Stimulated activated CD4-positive, alpha-beta T cell treated with anti-CD3 and anti-CD28 coated beads, TNF-alpha, amount 100 ng/mL, for 48 hours (primary cell): ENCODE data around the gene PPP4R4.
"Not testable (repeated sequence)": the region's sequence is repeated elsewhere in the genome, so short reads cannot be mapped to it uniquely, and the experiment has no call there.

Source experiments
- DNase-seq, 3 donors: peaks; one replicate each; pipeline ENCODE4 v3.0.0-alpha.2; 2020; ENCODE audit warnings: low read depth in 3 of 3

PPP4R4 gene

DNA sequence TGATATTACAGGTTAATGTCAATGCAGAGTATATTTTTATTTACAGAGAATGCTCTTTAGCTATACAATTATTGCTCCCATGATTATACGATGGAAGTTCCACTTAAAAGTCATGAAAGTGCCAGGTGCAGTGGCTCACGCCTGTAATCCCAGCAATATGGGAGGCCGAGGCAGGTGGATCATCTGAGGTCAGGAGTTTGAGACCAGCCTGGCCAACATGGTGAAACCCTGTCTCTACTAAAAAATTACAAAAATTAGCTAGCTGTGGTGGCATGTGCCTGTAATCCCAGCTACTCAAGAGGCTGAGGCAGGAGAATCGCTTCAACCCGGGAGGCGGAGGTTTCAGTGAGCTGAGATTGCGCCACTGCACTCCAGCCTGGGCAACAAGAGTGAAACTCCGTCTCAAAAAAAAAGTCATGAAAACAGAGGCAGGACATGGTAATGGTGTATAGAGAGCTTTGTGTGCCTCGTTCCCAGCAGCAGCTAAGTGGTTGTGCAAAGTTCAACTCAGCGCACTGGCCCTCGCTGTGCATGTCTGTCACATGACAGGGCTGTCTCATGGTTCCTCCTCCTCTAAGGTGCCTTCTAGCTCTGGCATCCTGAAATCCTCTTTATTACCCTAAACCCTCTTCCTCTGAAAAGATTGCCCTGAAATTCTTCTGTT is 102.9 kb downstream of the PPP4R4 start:
- DNase-seq = not testable (repeated sequence)

DNA sequence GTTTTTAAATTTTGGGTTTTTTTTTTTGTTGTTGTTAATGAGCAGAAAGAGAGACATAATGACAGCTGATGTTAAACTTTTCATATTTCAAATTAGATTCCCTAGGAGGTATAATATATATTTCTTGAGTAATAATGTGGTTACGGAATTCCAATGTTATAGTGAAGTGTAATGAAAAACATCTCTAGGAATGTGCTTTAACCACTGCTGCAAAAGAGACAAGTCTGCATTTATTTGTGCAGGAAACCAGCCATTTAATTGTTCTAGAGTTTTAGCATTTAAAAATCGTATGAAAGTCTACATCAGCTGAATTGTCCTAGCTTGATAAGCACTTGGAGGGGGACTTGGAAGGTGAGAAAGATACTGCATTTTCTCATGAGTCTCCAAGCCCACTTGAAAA is 104.6 kb downstream of the PPP4R4 start:
- DNase-seq = no peak

DNA sequence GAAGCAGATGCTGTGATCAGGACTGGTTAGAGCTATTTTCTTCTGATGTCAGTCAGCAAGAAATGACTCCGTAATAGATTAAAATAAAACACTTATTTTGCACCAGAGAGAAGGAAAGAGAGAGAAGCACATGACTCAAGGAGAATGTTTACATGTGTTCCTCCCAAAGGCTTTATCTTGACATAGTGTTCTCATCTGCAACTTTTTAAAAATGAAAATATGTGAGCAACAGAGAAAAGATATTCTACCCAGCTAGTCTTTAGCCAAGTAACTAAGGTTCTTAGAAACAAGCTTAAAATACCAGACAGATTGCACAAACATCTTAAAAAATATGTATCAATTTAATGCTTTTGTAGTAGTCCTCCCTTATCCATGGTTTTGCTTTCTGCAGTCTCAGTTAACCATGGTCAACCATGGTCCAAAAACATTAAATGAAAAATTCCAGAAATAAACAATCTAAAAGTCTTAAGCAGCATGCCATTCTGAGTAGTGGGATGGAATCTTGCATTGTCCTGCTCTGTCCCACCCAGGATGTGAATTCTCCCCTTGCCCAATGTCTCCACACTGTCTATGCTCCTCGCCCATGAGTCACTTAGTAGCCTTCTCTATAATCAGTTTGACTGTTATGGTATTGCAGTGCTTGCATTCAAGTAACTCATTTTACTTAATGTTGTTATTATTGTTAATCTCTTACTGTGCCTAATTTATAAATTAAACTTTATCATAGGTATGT is 109.0 kb downstream of the PPP4R4 start:
- DNase-seq = no peak

DNA sequence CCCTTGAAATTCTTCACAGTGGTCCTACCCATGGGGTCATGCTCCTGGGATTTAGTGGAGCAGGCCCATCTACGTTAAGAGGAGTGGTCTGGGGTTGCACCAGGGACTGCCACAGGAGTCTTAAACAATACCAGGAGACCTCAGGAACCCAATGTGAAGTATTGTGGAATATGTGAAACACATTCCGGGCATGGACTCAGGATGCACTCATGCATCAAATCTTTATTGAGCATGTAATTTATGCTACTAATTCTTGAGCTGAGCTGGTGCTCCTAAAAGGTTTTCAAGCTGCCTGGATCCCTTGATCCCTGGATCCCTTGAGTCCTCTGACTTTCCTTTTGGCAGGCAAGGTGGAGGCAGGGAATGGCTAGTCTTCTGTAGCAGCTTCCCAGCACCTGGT is 110.1 kb downstream of the PPP4R4 start:
- DNase-seq = no peak

DNA sequence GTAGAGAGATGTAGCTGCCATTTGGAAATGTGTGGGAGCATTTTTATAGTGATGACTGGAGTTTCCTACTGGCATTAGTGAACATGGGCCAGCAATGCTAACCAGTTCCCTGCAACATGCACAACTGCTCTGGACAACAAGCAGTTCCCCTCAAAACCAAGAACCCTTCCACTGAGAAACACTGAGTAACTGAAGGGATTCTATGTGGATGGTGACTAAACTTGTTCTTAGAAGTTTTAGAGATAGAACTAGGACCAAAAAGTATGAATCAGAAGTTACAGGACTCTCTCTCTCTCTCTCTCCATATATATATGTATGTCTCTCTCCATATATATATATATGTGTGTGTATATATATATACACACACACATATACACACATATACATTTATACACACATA is 111.0 kb downstream of the PPP4R4 start:
- no peak for DNase-seq

DNA sequence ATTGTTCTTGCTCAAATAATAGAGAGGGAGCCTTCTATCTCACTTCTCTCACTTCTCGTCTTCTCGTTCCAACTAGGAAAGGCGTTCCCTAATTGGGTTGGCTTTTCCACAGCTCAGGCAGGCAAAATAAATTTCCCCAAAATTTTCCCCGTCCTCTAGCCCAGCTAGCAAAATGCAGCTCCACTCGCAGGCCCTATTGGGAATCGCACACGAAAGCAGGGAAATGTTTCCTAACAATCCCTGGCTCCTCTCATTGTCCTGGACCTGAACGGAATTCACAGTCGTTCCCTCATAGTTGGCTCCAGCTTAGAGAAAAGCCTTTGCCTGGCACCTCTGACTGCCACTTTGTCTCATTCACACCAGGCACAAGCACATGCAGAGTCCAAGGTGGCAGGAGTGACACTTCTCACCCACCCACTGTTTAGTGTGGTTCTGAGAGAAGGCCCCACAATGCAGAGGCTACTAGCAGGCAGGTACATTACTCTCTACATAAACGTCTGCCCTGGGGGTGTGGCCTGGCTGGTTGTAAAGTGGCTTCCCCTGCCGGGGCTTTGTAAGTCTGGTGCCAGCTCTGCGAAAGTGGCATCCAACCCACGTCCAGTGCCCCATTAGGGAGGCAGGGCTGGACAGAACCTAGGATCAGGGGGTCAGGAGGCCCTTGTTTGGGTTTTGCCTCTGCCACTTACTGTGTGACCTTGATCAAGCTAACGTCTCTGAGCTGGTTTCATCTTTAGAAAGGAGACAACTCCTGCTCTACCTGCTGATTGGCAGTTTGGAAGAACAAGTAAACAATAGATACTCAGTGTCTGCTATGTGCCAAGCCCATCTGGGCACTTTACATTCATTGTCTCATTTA is 114.7 kb downstream of the PPP4R4 start:
- no peak for DNase-seq

DNA sequence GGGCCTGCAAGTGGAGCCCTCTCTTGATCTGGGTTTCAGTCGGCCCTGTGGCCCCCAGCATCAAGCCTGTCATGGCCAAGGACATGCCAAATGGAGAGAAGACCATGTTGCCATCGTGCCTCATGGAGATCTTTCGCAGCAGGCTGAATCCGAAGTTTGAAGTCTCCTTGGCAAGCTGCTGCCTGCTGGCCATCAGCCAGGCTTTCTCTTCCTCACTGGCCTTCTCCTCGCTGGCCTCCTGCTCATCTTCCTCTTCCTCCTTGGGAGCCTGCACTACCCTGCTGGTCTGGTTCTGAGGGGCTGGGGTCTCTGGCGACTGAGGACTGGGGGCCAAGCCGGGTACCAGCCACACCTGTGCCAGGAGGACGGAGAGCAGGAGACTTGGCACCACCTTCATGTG is 116.1 kb downstream of the PPP4R4 start:
- no peak for DNase-seq

DNA sequence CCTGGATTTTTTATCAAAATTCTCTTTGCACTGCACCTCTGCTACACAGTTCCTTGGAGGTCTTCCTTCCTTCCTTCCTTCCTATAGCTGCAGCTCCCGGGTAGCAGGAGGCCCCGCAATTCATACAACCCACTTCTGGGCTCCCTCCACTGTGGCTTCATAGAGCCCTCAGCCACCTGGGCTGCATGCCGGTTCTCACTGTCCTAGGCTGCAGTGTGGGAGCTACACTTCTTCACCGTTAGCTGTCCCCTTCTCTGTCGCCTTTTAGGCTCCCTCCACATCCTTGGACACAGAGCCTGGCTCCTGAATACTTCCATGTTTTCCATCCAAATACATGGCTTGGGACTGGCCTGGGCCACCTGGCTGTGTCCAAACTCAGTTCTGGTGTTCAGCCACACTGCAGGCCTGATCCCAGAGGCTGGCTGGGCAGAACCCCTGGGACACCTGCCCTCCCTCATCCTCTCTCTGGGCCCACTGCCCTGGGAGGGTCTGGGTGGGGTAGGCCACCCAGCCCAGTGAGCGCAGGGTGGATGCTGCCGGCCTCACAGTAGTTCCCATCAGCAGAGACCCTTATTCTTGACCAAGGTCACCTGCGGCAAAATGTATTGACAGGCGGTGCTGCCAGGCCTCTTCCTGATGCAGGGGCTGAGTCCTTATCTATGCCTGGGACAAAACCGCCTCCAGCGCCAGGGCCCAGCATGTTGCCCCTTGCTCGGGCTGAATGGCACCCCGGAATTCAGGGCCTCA is 117.2 kb downstream of the PPP4R4 start:
- no peak for DNase-seq

DNA sequence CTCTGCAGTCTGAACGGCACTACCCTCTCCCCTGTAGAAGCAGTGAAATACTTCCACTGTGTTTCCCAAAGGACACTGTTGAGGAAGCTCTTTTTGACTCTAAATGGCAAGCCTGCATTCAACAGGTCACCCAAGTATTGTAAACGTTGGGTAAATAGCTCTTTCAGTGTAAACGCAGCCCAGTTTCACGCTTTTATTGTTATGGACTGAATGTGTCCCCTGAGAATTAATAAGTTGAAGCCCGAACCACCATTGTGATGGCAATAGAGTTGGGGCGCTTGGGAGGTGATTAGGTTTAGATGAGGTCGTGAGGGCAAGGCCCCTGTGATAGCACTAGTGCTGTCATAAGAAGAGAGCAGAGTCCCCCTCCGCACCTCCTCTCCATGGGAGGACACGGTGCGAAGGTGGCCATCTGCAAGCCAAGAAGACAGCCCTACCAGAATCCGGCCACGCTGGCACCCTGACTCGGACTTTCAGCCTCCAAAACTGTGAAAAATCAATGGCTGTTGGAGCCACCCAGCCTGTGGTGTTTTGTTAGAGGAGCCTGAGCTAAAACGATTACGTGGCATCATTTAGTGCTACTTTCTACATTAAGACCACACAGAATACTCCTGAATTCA is 117.9 kb downstream of the PPP4R4 start:
- DNase-seq = no peak

DNA sequence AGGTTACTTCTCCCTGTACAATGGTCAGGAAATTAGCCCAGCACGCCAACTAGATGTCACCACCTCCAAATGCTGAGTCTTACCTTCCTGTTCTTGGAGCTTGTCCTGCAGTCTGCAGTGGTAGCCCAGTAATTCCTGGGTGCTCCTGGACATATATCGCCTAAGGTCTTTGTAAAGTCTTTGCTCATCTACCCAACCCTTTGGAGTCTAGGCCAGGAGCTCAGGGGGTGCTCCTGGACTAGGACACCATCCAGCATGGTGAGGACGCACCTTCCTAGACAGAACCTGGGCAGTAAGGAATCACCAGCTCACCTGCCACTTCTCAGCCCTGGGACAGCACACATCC is 118.4 kb downstream of the PPP4R4 start:
- DNase-seq = no peak

DNA sequence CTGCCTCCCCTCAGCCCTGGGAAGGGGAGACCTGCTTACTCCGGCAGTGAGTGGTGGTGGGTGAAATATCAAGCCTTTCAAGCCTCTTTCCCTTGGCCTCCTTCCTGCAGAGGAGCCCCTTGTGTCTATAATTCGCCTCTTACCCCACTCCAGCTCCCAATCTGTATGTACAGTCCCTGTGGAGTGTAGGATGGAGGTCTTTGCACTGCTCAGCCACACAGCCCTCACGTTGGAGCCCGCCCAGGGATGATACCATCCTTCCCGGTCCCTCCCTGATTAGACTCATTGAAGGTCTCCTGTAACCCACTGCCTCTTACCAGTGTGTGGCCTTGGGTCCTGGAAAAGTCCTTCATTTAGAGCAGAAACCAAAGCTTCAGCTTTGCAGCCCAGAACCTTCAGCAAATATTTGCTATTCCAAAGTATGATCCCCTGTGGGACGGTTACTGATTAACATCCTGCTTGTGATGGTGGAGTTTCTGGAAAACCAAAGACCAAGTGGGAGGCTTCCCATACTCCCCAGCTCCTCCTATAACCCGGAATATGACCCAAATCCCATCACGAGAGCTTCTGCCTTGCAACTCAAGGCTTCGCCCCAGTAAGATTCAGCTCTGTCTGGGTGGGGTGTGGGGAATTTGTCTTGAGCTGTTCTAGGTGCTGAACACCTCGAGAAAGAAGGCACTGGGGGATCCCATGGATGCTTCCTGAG is 118.9 kb downstream of the PPP4R4 start, which contains the start of gene SERPINA10:
Gene SERPINA10 (minus strand): TSS at position 397 of the 706 bp plus-strand sequence. CDS start 2,675 bp downstream, outside the sequence.
- no peak for DNase-seq

DNA sequence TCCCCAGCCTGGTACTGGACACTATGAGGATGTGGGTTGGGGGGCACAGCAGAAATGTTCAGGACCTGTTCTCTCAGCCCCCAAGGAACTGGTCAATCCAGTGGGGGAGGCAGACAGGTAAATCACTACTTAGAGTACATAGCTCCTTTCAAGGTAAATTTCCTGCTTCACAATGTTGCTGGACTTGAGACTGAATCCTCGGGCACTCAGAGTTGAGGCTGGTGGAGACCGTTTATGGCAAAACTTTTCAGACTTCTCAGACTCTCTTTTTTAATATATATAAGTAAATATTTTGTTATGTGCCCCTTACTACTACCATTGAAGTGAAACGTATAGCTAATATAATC is 119.4 kb downstream of the PPP4R4 start:
- DNase-seq = no peak

DNA sequence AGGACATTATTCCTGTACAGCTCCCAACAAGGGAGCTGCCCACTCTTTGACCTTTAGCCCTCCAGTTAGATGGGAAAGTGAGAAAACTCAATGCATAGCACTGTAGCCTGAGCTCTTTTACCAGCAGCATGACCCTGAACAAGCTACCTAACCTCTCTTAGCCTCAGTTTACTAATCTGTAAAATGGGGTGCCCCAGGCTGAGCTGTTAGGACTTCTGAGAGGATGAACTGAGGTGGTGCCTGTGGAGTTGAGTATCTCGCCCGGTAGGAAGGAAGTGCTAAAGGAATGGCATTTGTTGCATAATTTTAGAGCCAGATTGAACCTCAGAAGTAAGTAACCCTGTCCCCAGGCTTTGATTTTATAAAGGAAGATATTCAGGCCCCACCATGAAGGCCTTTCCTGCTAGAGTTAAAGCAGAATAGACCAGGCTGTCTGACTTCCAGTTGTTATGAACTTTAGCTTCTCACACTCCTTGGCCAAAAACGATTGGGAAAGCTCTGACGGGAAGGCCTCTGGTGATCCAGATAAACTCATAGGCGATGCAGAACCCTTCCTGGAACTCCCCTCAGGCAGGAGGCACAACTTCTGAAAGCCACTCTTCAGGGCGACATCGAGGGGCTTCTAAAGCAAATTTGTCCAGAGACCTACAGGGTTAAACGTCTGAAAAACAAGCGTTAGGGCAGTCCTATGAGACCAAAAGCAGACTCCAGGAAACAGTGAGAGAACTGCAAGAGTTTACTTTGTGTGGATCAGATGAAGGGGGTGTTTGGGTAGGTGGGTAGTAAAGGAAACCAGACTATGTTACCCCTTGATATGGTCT is 121.4 kb downstream of the PPP4R4 start:
- no peak for DNase-seq

DNA sequence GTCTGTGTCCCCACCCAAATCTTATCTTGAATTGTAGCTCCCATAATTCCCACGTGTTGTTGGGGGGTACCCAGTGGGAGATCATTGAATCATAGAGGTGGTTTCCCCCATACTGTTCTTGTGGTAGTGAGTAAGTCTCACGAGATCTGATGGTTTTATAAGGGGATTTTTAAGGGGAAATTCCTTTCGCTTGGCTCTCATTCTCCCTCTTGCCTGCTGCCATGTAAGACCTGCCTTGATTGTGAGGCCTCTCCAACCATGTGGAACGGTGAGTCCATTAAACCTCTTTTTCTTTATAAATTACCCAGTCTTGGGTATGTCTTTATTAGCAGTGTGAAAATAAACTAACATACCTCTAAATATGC is 122.0 kb downstream of the PPP4R4 start:
- not testable (repeated sequence) for DNase-seq

DNA sequence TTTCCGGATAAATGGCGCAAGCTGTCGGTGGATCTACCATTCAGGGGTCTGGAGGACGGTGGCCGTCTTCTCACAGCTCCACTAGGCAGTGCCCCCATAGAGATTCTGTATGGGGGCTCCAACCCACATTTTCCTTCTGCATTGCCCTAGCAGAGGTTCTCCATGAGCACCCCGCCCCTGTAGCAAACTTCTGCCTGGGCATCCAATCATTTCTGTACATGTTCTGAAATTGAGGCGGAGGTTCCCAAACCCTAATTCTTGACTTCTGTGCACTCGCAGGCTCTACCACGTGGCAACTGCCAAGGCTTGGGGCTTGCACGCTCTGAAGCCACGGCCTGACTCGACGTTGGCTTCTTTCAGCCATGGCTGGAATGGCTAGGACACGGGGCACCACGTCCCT is 124.0 kb downstream of the PPP4R4 start:
- DNase-seq = no peak

DNA sequence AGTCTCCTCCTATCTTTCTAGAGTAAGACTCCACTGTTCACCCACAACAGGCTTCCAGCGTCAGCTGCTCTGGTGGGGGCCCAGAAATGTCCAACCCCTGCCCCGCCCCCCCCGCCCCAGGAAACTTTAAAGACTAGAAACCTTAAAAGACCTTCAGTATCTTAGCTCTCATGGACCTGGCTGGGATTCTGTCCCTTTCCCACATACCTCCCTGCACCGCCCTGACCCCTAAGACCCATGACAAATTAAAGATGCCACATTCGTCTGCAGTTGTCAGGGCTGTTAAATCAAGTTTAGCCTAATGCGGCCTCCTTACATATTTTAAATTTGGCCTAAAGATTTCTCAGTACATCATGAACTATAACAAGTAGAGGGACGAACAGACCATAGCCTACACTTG is 129.0 kb downstream of the PPP4R4 start:
- DNase-seq = no peak

DNA sequence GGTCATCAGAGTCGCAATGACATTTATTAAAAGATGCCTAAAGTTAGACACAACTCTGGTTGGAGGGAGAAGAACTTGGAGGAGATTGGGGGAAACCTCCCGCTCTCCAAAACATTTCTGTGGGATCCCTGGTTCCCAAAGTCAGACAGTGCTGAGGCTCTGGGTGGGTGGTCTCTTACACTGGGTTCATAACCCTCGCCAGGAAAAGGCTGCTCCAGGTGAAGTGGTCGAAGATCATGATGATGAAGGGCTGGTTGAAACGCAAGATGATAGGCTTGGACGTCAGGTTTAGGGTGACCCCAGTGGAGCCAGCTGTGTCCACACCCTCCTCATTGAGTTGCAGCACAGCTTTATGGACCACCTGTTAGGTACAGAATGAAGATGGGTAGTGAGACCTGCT is 130.1 kb downstream of the PPP4R4 start:
- no peak for DNase-seq

DNA sequence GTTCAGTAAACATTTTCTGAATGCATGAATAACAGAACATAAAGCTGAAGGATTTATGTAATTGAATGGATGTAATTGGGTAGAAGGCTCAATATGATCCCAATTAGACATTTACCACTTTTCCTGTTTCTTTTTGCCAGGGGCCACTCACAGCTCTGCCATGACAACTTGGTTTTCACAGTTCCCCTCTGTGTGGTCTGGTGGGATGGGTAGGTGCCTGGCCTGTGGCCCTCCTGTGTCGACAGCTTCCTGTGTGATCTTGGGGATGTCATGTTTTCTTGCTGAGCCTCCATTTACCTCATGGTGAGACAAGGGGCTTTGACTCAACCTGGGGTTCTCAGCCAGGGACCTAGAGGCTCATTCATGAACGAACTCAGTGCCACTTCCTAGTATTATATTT is 131.5 kb downstream of the PPP4R4 start:
- DNase-seq = no peak

DNA sequence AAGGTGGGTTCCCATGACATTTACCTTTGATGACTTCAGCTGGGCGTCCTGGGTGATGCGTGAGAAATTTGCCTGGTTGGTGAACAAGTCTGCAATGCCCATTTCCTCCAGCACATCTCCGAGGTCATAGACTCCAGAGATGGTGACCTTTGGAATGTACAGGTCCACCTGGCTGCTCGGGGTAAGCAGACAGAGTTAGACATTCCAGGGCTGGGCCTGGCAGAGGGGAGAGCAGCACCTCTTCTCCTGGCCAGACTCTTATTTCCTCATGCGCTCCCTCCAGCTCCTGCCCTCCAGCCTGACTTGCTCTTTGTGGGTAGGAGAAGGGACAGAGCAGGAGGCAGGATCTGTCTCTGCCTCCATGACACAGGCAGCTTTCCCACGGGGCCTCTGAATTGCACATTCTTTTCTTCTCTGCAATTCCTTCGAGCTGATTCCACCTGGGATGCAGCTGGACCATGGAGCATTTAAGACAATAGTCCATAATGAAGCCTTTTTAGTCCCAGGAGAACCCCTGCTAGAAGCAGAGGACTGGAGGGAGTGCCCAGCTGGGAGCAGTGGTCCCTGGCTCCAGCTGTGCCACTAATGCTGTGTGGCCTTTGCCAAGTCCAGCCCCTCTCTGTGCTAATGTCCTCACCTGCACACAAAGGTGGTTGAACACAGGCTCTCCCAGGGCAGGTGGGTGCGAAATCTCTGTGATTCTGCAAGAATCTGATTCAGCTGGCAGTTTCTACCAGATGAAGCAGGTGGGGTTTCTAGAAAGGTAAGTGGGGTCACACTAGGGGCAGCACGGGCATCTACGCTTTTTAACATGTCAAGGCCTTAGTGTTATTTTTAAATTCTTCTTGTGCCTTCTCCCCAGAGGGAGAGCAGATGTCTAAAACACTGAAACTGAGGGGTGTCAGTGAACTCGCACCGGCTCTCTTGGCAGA is 132.2 kb downstream of the PPP4R4 start:
- DNase-seq = no peak
